Right lobe of liver (tissue), 4 donors: ENCODE results near the gene ADAMTS19.

Experiments
- POLR2A ChIP-seq: fragments of 450-650 bp; IDR thresholded peaks from one replicate; pipeline ENCODE4 v1.6.1; 2017; ENCODE audit warnings: antibody characterized with exemption, mild to moderate bottlenecking
- TF ChIP-seq, protein P1 (sequence below), 4 donors: fragments of 200-600 bp in 3 of 4; fragments of 450-650 bp in 1 of 4; IDR thresholded peaks; one replicate each; pipeline versions ENCODE4 v1.5.1 to v1.8.0; 2016 to 2022; ENCODE audit warnings: antibody characterized with exemption in 4 of 4, mild to moderate bottlenecking in 2 of 4
- donor health status: DM: no; HTN: no; CAD: no.
- donor health status: DM: no; HTN: no; CAD: no.
- donor health status: DM: no; HTN: yes; CAD: no.

GRCh38 chr5:129781594-129781993 lies 321.5 kb downstream of the ADAMTS19 start:
- TF ChIP-seq, protein P1, sequence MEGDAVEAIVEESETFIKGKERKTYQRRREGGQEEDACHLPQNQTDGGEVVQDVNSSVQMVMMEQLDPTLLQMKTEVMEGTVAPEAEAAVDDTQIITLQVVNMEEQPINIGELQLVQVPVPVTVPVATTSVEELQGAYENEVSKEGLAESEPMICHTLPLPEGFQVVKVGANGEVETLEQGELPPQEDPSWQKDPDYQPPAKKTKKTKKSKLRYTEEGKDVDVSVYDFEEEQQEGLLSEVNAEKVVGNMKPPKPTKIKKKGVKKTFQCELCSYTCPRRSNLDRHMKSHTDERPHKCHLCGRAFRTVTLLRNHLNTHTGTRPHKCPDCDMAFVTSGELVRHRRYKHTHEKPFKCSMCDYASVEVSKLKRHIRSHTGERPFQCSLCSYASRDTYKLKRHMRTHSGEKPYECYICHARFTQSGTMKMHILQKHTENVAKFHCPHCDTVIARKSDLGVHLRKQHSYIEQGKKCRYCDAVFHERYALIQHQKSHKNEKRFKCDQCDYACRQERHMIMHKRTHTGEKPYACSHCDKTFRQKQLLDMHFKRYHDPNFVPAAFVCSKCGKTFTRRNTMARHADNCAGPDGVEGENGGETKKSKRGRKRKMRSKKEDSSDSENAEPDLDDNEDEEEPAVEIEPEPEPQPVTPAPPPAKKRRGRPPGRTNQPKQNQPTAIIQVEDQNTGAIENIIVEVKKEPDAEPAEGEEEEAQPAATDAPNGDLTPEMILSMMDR (IDR thresholded peaks at IDR 0.05) = no peak
- TF ChIP-seq POLR2A = no peak
